GM19328 (cell line): ENCODE results near the gene HEMGN.
"Not testable (repeated sequence)": the region's sequence is repeated elsewhere in the genome, so short reads cannot be mapped to it uniquely, and the experiment has no call there.

ENCODE experiments used
- ATAC-seq: cut with Tn5 transposase; IDR thresholded peaks from one replicate; pipeline ENCODE4 v1.9.1; 2021; ENCODE audit warnings: mild to moderate bottlenecking, moderate library complexity; ENCODE audit not compliant: unreplicated experiment

Gene HEMGN

DNA sequence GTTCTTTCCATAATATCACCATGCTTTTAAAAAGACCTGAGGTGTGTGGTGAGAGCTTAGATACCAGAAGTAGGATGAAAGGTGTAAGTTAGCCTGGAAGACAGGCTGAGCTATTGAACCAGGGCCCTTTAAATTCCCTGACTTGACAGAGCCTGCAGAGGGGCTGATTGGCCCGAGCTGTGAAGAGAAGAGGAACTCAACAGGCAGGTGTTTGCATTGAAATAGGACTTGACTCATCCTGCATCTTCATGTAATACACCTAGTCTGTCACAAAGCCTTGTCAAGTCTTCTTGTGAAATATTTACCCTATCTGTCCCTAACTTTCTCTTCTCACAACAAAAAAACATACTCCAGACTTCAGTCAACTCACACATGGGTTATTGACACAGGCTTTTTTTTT is 28.5 kb upstream of the HEMGN start:
- no peak for ATAC-seq

DNA sequence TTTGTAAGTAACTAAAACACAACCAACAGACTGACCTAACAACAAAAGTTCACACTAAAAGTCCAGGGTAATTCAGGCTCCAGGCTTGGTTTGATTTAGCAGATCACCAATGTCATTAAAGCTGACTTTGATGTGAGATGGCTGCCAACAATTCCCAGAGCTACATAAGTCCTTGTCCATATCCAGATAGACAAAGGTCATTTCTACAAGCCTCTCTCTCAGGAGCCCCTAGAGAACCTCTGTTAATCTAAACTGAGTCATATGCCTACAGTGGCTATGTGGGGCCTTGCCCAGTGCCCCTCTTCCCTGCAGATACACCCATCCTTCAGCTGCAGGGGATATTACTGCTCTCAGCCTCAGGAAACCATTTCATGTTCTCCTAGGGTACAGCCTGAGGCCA is 26.9 kb upstream of the HEMGN start:
- no peak for ATAC-seq

DNA sequence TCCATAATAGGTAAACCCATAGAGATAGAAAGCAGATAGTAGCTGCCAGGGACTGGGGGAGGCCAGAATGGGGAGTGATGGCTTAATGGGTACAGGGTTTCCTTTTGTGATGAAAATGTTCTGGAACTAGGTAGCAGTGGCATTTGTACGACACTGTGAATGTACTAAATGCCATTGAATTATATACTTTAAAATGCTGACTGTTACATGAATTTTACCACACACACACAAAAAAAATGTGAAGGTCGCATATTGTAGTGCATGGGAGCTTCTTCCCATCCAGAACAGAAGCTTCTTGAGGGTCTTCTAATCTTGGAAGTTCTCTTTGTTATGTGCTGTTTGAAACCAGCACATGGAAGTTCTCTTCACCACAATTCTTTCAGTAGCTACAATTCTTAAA is 25.3 kb upstream of the HEMGN start:
- ATAC-seq = no peak

DNA sequence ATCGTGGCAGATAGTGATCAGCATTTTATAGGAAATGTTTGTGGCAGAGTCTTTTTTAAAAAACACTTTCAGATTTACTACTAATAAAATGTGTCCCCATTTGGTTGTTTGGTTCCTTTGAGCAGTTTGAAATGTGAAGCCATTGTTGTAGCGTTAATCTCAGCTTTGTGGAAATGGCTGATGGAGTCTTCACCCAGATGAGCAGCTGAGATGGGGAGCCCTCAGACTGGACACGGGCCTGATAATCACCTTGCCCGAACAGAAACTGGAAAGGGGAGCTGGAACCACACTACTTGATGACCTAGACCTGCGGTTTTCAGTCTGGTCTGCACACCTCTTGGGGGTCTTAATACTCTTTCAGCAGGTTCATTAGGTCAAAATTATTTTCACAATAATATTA is 24.6 kb upstream of the HEMGN start:
- no peak for ATAC-seq

DNA sequence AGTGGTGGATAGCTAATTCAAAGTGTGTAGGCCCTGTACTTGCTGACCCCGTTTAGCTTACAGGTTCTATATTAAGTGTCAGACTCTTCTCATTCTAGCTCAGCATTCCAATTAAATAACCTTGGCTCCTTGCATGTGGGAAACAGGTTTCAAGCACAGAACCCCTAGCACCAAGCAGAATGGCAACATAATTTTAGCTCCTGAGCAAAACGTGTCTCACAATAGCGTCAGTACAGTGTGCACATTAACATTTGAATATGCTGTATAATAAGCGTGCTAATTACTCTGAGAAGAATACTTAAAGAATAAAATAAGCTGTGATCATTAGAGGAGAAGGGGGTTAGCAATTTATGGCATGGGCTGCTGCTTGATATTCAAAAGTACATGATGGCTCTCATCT is 24.2 kb upstream of the HEMGN start:
- no peak for ATAC-seq

DNA sequence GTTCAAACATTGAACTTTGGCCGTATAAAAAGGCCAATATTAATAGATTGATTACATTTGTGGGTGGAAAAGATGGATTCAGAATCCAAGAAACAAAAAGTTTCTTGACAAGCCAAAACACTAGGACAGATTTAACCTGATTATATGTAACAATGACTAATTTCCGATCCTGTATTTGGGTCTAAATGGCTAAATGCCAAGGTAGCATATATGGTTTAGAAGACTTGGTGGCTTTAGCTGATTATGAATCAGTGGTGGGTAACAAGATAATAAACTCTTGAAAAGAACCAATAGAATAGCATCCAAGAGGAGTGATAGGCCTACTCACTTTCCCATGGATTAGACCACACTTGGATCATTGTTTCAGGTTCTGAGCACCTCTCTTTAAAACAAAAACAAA is 23.4 kb upstream of the HEMGN start:
- ATAC-seq = no peak

DNA sequence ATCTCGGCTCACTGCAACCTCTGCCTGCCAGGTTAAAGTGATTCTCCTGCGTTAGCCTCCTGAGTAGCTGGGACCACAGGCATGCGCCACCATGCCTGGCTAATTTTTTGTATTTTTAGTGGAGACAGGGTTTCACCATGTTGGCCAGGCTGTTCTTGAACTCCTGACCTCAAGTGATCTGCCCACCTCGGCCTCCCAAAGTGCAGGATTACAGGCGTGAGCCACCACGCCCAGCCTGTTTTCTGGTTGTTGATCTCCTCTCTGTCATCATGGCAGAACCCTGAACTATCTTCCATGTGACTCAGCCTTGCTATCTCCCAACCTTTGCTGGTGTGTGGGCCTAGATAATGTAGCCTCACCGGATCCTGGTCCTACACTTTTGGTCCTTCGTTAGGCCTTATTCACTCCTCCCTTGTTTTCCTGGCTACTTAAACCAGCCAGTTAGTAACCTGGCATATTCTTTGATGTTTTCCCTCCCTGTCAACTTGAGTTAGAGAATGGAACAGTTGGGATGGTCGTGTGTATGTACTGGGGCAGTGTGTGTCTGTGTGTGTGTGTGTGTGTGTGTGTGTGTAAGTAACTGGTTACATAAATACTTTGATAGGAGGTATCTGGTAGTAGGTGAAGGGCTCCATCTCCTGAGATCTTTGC is 22.8 kb upstream of the HEMGN start:
- ATAC-seq = not testable (repeated sequence)

DNA sequence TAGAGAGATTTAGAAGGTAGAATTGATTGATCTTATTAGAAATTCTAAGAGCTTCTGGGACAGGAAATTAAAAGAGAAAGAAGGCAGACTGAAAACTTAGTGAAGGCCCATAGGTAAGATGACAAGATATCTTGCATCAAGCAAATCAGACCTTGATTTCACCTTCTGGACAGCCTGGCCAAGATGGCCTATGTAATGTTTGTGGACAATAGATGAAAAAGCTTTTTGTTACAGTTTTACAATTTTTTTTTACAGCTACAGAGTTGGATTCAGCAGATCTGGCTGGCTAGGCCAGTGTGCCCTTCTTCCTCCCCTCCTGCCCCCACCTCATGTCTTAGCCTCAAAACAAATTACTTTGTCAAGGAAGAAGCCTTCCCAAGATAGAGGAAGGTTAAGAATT is 21.6 kb upstream of the HEMGN start:
- no peak for ATAC-seq

DNA sequence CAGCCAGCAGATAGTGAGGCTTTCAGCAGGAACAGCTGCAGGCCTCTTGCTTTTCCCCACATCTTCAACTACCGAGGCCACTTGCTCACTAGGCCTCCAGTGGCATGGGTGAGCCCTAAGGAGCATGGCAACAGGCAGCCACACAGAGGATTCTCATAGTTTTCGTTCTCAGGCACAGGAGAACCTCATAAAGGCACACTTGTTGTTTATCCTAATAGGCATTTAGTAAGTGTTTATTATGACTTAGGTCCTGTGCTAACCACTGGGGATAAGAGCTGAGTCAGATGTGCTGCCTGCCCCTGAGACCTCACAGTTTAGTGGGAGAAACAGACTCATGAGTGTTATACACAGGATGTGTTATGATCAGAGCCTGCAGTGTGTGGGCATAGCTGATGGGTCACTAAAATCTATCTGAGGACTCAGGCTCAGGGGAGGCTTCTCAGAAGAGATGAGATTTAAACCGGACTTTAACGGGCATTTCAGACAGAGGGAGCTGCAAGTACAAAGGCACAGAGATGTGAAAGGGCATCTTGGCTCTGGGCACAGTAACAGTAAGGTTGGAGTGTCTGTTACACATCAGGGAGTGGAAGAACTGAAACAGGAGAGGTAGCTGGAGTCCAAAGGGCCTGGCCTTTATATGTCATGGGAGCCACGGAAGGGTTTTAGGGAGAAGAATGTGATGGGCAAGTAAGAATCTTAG is 21.0 kb upstream of the HEMGN start:
- ATAC-seq = no peak

DNA sequence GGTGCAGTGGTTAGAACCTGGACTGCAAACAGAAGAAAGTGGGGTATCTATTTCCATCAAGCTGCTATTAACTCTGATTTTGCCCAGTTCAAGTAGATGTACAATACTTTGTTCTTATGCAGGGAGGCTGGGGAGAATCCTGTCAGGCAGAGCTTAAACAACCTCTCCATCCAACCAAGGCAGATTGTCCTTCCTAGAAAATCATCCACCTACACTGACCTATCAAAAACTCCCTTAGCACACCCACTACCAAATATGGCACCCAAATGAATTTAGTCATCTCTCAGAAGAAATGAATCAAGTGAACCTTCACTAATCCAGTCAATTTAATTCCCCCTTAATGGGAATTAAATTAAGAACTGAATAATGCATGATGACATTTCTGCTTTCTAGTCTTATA is 18.4 kb upstream of the HEMGN start:
- no peak for ATAC-seq

DNA sequence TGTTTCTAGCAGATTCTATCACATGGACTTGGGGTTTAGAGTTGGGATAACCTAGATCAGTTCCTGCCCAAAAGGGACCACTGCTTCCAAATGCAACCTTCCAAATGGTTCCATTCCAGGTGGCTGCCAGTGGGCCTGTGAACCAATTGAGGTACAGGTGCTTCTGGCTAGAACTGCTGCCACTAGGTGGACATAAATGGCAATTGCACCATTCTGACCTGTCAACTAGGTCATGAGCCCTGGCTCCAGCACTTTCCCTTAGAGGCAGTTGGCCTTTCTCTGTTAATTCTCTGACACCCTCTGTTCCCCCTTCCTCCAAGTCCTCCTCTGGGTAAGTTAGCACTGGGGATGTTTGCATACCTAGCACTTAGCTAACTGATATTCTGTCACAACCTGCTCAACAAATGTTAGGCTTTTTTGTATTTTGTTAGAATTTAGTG is 16.6 kb upstream of the HEMGN start:
- ATAC-seq = no peak

DNA sequence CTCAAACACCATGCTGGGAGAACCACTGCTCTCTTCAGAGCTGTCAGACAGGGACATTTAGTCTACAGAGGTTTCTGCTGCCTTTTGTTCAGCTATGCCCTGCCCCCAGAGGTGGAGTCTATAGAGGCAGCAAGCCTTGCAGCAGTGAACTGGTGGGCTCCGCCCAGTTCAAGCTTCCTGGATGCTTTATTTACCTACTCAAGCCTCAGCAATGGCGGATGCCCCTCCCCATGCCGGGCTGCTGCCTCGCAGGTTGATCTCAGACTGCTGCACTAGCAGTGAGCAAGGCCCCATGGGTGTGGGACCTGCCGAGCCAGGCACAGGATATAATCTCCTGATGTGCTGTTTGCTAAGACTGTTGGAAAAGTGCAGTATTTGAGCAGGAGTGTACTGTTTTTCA is 12.9 kb upstream of the HEMGN start:
- not testable (repeated sequence) for ATAC-seq

DNA sequence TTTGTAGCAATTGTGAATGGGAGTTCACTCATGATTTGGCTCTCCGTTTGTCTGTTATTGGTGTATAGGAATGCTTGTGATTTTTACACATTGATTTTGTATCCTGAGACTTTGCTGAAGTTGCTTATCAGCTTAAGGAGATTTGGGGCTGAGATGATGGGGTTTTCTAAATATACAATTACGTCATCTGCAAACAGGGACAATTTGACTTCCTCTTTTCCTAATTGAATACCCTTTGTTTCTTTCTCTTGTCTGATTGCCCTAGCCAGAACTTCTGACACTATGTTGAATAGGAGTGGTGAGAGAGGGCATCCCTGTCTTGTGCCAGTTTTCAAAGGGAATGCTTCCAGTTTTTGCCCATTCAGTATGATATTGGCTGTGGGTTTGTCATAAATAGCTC is 9.1 kb upstream of the HEMGN start:
- ATAC-seq = not testable (repeated sequence)

DNA sequence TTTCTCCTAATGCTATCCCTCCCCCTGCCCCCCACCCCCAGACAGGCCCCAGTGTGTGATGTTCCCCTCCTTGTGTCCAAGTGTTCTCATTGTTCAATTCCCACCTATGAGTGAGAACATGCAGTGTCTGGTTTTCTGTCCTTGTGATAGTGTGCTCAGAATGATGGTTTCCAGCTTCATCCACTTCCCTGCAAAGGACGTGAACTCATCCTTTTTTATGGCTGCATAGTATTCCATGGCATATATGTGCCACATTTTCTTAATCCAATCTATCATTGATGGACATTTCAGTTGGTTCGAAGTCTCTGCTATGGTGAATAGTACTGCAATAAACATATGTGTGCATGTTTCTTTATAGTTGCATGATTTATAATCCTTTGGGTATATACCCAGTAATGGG is 7.5 kb upstream of the HEMGN start:
- not testable (repeated sequence) for ATAC-seq

DNA sequence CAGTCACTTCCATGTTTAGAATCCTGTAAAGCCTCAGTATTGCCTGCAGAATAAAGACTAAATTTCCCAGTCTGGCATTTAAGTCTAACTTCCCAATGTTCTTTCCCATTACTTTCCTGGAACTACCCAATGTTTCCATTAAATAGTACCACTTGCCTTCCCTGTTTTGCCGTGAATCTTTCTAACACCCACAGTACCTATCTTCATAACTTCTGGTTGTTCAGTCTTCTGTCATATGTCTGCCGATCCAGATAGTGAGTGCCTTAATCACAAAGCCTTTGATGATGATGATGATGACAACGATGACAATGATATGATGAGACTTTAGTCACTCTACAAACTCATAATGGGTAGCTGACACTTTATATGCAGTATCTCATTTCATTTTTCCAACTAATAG is 6.6 kb upstream of the HEMGN start:
- ATAC-seq = no peak

DNA sequence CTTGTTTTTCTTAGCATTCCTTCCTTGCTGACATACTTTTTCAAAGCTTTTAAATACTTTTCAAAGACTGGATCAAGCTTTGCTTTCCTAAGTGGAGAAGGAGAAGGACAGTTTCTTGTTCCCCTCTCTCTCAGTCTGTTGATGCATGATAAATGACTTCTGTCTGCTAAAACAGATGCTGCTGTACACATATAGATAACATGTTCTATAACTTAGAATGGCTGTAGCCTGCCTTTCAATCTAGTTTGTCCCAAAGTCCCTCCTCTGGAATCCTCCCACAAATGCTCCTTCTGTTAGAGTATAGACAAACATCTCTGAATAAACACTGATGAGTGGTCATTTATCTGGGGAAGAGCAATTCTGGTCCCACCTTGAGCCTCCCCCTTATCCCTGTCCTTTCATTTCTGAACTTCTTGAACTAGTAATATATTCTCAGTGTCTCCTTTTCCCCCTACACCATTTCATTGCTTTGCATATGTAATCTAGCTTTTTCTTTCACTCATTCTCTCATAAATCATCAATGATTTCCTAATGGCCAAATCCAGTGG is 5.4 kb upstream of the HEMGN start:
- ATAC-seq = no peak

DNA sequence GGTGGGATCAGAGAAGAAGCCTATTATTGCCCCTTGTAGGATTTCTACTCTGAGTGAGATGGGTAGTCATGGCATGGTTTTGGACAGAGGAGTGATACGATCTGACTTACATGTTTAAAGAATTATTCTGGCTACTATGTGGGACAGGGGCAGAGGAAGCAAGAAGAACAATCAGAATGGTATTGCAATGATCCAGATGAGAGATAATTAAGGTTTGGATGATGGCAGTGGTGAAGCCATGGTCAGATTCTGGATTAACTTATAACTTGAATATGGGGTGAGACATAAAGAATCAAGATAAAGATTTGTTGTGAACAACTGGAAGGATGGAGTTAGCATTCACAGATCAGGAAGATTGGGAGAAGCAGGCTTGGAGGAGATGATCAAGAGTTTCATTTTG is 3.4 kb upstream of the HEMGN start:
- ATAC-seq = no peak

DNA sequence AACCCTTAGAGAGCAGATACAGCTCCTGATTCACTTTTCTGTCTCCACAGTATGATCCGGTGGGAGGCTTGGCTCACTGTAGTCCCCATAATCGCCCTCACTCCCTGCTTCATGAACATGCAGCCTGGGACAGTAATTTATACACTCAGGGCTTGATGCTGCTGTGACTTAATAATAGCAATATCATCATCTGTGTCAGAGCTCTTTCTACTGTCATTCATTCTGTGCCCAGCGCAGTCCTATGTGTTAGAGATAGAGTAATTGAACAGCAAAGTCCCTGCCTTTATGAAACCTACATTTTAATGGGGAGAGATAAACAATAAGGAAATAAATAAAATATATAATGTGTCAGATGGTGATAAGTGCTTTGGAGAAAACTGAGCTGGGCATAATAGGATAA is 2.8 kb upstream of the HEMGN start:
- ATAC-seq = no peak

DNA sequence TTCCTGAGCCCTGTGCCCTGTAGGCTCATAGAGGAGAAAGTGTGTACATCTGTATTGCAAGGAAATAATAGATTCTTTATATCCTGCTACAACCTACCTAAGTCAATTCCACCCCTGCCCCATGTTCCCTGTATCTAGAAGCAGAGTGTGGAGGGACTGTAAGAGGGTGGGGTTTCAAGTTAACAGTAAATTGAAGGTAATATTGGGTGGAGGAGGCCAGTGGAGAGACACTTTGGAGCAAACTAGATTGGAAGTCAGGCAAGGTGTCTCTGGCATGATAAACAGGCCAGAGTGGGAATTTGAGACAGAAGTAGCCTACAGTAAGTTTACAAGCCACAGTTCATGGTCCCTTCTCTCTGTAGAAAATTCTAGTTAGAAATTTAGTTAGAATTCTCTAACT is 2.3 kb upstream of the HEMGN start:
- ATAC-seq = no peak

DNA sequence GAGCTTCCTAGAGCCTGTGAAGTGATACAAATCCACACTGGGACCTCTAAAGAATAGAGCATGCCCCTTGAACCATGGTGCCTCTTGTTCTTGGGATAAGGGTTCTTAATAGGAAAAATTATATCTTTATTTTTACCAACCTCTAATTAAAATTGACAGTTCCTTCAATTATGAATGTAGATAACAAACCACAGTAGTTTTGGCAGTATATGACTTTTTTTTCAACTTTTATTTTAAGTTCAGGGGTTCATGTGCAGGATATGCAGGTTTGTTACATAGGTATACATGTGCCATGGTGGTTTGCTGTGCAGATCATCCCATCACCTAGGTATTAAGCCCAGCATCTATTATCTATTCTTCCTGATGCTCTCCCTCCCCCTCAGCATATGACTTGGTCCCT is 974 bp downstream of the HEMGN start:
- ATAC-seq = no peak

DNA sequence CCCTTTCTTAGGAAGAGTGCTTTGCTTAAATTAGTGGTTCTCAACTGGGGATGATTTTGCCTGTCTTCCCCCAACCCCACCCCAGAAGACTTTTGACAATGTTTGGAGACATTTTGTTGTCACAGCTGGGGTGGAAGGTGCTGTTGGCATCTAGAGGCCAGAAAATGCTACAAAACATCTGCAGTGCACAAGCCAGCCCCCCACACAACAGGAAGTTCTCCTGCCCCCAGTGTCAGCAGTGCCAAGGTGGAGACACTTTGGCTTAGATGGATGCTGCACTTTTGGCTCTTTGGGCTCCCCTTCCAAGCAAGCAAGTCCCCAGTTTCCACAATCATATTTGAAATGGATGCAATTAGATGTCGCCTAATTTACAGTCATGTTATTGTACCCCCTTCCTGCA is 2.7 kb downstream of the HEMGN start:
- ATAC-seq = no peak

DNA sequence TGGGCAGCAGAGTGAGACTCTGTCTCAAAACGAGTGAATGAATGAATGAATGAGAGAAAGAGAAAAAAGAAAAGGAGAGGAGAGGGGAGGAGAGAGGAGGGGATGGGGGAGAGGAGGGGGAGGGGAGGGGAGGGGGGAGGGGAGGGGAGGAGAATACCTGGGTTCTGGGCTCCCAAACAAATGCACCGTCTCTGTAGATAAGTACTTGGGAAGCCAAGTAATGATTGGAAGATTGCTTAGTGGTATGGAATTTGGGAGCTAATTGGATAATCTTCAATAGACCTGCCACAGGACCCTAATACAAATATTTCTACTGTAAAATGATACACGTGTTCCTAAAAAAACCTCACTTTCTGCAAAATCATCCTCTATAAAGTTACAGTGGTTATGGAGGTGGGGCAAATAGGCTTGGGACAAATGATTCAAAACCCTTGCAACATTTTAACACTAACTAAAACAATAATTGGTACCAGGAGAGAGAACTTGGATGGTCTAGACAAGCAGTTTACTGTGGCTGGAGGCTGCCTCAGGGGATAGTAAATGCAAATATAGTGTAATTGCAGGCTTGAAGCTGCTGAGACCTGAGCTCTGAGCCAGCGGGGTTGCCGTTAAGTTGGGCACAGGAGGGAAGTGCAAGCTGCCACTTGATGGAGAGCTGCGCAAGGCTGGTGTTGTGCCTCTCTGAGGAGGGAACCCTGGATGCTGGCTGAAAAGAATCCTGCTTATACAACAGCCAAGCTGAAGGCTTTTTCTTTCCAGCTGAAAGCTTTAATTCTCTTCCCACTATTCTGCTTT is 3.5 kb downstream of the HEMGN start:
- ATAC-seq = no peak
